Measurements from ENCODE around the gene PDE6A. TPM values are rescaled to one million over a fixed set of nuclear protein-coding genes. Genes with fewer than 3 reads are reported as not detected.
"Not testable (repeated sequence)": the region's sequence is repeated elsewhere in the genome, so short reads cannot be mapped to it uniquely, and the experiment has no call there.

PDE6A gene
- total RNA-seq, 1 experiment from 2014 or later: 0.12 TPM

DNA sequence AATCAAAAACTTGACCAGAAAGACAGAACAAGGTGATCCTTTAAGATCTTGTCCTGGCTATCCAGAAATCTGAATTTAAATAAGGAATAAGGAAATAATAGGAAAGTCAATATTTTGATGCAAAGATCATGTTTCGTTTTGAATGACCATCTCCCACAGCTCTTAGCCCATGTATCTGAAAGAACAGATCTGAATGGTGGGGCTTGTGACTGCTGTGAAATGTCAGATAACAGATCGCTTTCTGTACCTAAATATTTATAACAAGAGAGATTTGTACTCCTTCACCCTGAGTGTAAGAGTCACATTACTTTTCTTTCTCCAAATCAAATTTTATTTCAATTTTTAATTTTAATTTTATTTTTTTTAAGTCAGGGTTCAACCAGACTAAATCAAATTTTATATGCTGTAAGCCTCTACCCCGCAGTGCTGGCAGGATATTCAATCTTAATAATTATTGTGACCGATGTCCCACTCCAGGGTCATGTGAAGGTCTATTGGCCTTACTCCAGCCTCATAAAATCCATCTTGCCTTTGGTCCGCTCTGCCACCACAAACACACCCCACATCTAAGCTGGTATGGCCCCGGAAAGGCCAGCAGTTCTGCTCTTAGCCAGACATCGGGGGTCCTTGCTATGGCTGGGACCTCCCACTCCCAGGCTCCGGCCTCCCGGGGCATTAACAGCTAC lies 9.0 kb upstream of the PDE6A start:
- no peak for DNase-seq (ENCODE audit: low read depth)

GRCh38 chr5:149951138-149951749 lies 6.7 kb upstream of the PDE6A start:
- no peak for DNase-seq (ENCODE audit: low read depth)

- DNase-seq (ENCODE audit: low read depth): no peak
Observed at GRCh38 chr5:149948993-149949392, 4.4 kb upstream of the PDE6A start.

- no peak for DNase-seq (ENCODE audit: low read depth)
Observed at GRCh38 chr5:149946118-149946517, 1.5 kb upstream of the PDE6A start.

DNA sequence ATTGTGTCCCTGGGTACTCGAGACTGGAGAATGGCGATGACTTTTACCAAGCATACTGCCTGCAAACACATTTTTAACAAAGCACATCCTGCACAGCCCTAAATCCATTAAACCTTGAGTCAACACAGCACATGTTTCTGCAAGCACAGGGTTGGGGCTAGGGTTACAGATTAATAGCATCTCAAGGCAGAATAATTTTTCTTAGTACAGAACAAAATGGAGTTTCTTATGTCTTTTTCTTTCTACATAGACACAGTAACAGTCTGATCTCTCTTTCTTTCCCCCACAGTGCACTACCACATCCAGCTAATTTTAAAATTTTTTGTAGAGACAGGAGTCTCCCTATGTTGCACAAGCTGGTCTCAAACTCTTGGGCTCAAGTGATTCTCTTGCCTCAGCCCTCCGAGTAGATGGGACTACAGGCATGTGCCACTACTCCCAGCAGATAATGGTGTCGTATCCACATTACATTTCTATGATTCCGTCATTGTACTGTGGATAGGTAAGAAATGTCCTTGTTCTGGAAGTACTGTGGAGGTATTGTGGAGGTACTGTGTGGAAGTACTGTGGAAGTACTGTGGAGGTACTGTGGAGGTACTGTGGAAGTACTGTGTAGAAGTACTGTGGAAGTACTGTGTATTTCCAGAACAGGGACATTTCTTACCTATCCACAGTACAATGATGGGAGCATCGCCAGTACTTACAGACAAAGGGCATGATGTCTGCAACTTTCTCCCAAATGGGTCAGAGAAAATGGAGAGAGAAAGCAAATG lies 1.2 kb downstream of the PDE6A start:
- not testable (repeated sequence) for DNase-seq (ENCODE audit: low read depth)

DNA sequence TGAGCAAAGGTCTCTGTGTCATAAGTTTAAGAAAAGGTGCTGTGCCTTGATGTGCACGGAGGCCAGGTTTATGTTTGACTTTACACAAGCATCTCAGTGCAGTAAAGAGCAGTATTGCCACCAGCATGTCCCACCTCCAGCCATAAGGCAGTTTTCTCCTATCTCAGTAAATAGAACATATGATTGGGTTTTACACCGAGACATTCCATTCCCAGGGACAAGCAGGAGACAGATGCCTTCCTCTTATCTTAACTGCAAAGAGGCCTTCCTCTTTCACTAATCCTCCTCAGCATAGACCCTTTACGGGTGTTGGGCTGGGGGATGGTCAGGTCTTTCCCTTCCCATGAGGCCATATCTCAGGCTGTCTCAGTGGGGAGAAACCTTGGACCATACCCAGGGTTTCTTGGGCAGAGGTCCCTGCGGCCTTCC lies 1.8 kb downstream of the PDE6A start:
- not testable (repeated sequence) for DNase-seq (ENCODE audit: low read depth)

GRCh38 chr5:149942199-149942598 lies 2.4 kb downstream of the PDE6A start:
- no peak for DNase-seq (ENCODE audit: low read depth)

- DNase-seq (ENCODE audit: low read depth): no peak
Observed at GRCh38 chr5:149941795-149942194, 2.8 kb downstream of the PDE6A start.

DNA sequence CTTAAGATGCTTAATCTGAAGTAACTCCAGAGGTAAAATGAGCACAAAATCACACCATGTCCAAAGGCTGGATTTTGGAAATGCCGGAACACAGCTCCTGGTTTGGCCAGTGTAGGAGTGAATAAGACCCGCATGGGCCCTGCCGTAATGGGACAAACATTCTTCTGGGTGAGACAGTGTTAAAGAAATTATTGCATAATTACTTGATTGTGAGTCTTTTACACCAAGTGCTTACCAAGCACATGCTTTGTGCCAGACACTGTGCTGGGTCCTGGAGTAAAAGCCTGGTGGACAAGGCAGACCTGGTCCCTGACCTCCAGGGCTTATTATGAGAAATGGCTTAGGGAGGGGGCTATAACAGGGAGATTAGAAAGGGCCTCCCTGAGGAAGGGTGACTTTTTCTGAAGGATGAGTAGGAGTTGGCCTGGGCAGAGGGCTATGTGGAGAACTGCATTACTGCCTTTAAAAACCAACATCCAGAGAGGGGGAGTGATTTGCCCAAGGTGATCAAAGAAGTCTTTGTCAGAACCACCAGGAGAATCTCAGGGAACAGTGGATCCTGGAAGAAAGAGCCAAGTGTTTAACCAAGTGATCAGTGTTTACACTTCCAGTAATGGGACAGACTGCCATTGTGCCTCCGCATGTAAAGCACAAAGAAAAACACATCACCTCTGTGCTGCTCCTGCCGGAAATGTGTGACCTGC lies 3.5 kb downstream of the PDE6A start:
- peak; percentile 35 for DNase-seq (ENCODE audit: low read depth)

DNA sequence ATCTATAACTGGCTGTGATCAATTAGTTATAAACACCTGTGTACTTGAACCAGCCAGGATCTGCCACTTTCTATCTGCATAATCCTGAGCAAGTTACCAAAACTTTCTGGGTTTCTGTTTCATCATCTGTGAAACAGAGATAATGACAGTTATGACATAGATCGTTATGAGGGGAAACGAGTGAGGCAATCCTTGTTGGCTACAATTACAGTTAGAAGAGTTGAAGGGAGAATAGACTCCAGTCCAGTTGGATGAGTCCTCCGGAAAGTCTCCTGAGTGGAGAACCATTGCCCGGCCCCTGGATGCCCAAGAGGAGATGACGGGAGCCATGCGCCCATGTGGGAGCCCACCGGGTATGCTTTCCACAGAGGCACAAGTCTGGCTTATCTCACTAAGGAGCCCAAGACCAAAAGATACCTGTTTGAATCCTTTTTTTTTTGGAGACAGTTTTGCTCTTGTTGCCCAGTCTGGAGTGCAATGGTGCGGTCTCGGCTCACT lies 4.5 kb downstream of the PDE6A start:
- DNase-seq (ENCODE audit: low read depth): no peak

- no peak for DNase-seq (ENCODE audit: low read depth)
Observed at GRCh38 chr5:149939546-149939945, 5.0 kb downstream of the PDE6A start.

GRCh38 chr5:149938791-149939358 lies 5.7 kb downstream of the PDE6A start:
- DNase-seq (ENCODE audit: low read depth): peak; percentile 92

- peak; percentile 88 for DNase-seq (ENCODE audit: low read depth)
Observed at GRCh38 chr5:149938279-149938678, 6.3 kb downstream of the PDE6A start.

- DNase-seq (ENCODE audit: low read depth): peak; percentile 39
Observed at GRCh38 chr5:149937610-149938009, 7.0 kb downstream of the PDE6A start.

GRCh38 chr5:149936700-149937091 lies 7.9 kb downstream of the PDE6A start:
- no peak for DNase-seq (ENCODE audit: low read depth)

GRCh38 chr5:149936044-149936699 lies 8.4 kb downstream of the PDE6A start:
- DNase-seq (ENCODE audit: low read depth): no peak

- no peak for DNase-seq (ENCODE audit: low read depth)
Observed at GRCh38 chr5:149935431-149935901, 9.1 kb downstream of the PDE6A start.

DNA sequence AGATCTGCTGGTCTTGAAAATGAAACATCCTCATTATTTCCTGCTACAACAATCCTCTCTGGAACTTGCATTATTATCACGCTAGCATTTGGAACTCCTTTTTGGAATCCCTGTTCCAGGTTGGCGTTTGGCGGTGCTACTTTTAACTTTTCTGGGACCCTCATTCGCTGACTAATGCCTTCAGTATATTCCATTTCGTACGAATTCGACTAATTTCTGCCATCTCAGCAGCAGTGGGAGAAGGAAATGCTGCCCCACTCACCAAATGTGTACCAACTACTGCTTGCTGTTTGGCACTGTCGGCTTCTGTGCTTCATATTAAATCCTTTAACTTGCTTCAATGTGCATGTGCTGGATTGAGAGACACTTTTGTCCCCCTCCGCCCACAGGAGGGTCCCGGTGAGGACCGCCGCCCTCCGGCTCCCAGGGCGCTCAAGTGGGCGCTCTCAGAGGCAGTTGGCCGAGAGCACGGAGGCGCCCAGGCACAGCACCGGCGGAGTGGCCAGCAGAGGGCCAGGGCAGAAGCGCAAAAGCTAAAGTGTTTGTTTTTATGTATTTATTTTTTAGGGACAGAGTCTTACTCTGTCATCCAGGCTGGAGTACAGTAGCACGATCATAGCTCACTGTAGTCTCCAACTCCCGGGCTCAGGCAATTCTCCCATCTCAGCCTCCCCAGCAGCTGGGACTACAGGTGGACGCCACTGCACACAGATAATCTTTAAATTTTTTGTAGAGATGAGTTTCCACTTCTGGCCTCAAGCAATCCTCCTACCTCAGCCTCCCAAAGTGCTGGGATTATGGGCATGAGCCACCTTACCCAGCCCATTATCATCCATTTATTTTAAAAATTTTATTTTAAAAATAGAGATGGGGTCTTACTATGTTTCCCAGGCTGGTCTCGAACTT lies 11.9 kb downstream of the PDE6A start:
- DNase-seq (ENCODE audit: low read depth): peak; percentile 41

- DNase-seq (ENCODE audit: low read depth): no peak
Observed at GRCh38 chr5:149931992-149932436, 12.6 kb downstream of the PDE6A start.
